ENCODE results near the gene NR4A3. TPM values are rescaled to one million over a fixed set of nuclear protein-coding genes. Genes with fewer than 3 reads are reported as not detected.

The NR4A3 gene
- total RNA-seq: 1.2 and 2.0 TPM in 2 replicates

GRCh38 chr9:99821396-99822108 is at the start of gene NR4A3:
Gene NR4A3, plus strand, starts transcription at chr9:99821885. Its CDS starts 6,158 bp downstream, at chr9:99828043.

GRCh38 chr9:99906403-99907207 is 84.9 kb downstream of the NR4A3 start, which contains the start of gene STX17:
Gene STX17, plus strand, starts transcription at chr9:99906654. Its CDS starts 8,586 bp downstream, at chr9:99915240.

Other genes with a start within 250 kb of the NR4A3 start
- 21.8 and 28.1 TPM in 2 replicates for gene STX17, start 84.8 kb downstream of the NR4A3 start, total RNA-seq